HEK293 (cell line): ENCODE results near the gene PRKCA.

Experiments used
- CTCF ChIA-PET: fragments of 350-600 bp; formaldehyde crosslinking; extraction: SDS; loops from one replicate; lab custom pipeline; 2021; ENCODE audit warnings: antibody characterized with exemption; lab: Yijun Ruan, JAX
- POLR2A ChIA-PET: fragments of 300-600 bp; formaldehyde crosslinking; extraction: SDS; loops from one replicate; lab custom pipeline; 2020; ENCODE audit warnings: antibody characterized with exemption, inconsistent platforms; lab: Yijun Ruan, JAX
- H3K27ac ChIP-seq: fragments of 200-500 bp; sonication (Bioruptor generic); 2 replicates; pipeline ENCODE4 v1.5.1; 2014; ENCODE audit warnings: low read depth, low read length, control low read depth, inconsistent platforms; ENCODE audit errors: extremely low read depth
- H3K36me3 ChIP-seq, 2 experiments: fragments of 200-500 bp in 1 of 2; sonication (Bioruptor generic) in 1 of 2; 1 replicate in 1 of 2; 2 replicates in 1 of 2; pipeline ENCODE4 v1.5.1; 2014 to 2017; ENCODE audit warnings: inconsistent platforms in 2 of 2, low read length in 2 of 2; ENCODE audit not compliant: control insufficient read depth in 2 of 2, insufficient read depth in 1 of 2
- H3K4me1 ChIP-seq: fragments of 200-500 bp; sonication (Bioruptor generic); 2 replicates; pipeline ENCODE4 v1.5.1; 2014; ENCODE audit warnings: mild to moderate bottlenecking, low read length, inconsistent platforms; ENCODE audit not compliant: control insufficient read depth, insufficient read depth
- H3K4me3 ChIP-seq: 2 replicates; pipeline ENCODE4 v1.5.1; 2011; ENCODE audit warnings: low read depth, mild to moderate bottlenecking, control low read depth, low read length, moderate library complexity
- H3K9me3 ChIP-seq: fragments of 200-500 bp; sonication (Bioruptor generic); 2 replicates; pipeline ENCODE4 v1.5.1; 2014; ENCODE audit warnings: low read depth, low read length, inconsistent platforms; ENCODE audit not compliant: control insufficient read depth, insufficient read depth
- BCL11B ChIP-seq: fragments of 450-650 bp; formaldehyde crosslinking; IDR thresholded peaks from 2 replicates; pipeline ENCODE4 v1.5.1; 2016; ENCODE audit warnings: low read depth, missing biosample characterization, missing genetic modification characterization
- HOXA7 ChIP-seq: sonication (generic); formaldehyde crosslinking; IDR thresholded peaks from 2 replicates; pipeline ENCODE4 v1.8.1; 2022; ENCODE audit warnings: missing genetic modification reagents, borderline replicate concordance
- SETDB1 ChIP-seq: IDR thresholded peaks from one replicate; pipeline ENCODE4 v1.6.1; 2017; ENCODE audit warnings: mild to moderate bottlenecking, low read length, moderate library complexity, mixed read lengths; ENCODE audit not compliant: insufficient read length
- SP2 ChIP-seq: fragments of 450-650 bp; formaldehyde crosslinking; IDR thresholded peaks from 2 replicates; pipeline ENCODE4 v1.5.1; 2016; ENCODE audit warnings: missing biosample characterization, missing genetic modification characterization
- ZBTB8A ChIP-seq: fragments of 450-650 bp; formaldehyde crosslinking; IDR thresholded peaks from 2 replicates; pipeline ENCODE4 v1.5.1; 2016; ENCODE audit warnings: missing biosample characterization, missing genetic modification characterization
- ZIC2 ChIP-seq: fragments of 450-650 bp; formaldehyde crosslinking; IDR thresholded peaks from 2 replicates; pipeline ENCODE4 v1.5.1; 2016; ENCODE audit warnings: missing biosample characterization, missing genetic modification characterization
- ZNF175 ChIP-seq: fragments of 450-650 bp; formaldehyde crosslinking; IDR thresholded peaks from 2 replicates; pipeline ENCODE4 v1.5.1; 2016; ENCODE audit warnings: missing biosample characterization, missing genetic modification characterization
- ZNF555 ChIP-seq: fragments of 450-650 bp; formaldehyde crosslinking; conservative IDR thresholded peaks from 2 replicates; pipeline ENCODE4 v1.5.1; 2017; ENCODE audit warnings: missing biosample characterization, mild to moderate bottlenecking, missing genetic modification characterization, inconsistent platforms
- ZNF561 ChIP-seq: fragments of 450-650 bp; IDR thresholded peaks from 2 replicates; pipeline ENCODE4 v1.5.1; 2018; ENCODE audit warnings: missing biosample characterization, missing genetic modification characterization, borderline replicate concordance
- ZNF621 ChIP-seq: fragments of 450-650 bp; formaldehyde crosslinking; IDR thresholded peaks from 2 replicates; pipeline ENCODE4 v1.5.1; 2017; ENCODE audit warnings: missing biosample characterization, missing genetic modification characterization
- ZNF623 ChIP-seq: fragments of 450-650 bp; formaldehyde crosslinking; IDR thresholded peaks from 2 replicates; pipeline ENCODE4 v1.5.1; 2016; ENCODE audit warnings: missing biosample characterization, missing genetic modification characterization
- ZNF664 ChIP-seq: fragments of 450-650 bp; formaldehyde crosslinking; IDR thresholded peaks from 2 replicates; pipeline ENCODE4 v1.5.1; 2016; ENCODE audit warnings: missing biosample characterization, missing genetic modification characterization
- ZNF701 ChIP-seq: fragments of 450-650 bp; formaldehyde crosslinking; IDR thresholded peaks from 2 replicates; pipeline ENCODE4 v1.5.1; 2016; ENCODE audit warnings: missing biosample characterization, missing genetic modification characterization
- ZNF830 ChIP-seq: fragments of 450-650 bp; IDR thresholded peaks from 2 replicates; pipeline ENCODE4 v1.5.0; 2018; ENCODE audit warnings: missing biosample characterization, missing genetic modification characterization, low read depth, mild to moderate bottlenecking, moderate library complexity
- ZSCAN16 ChIP-seq: fragments of 450-650 bp; formaldehyde crosslinking; IDR thresholded peaks from 2 replicates; pipeline ENCODE4 v1.5.1; 2016; ENCODE audit warnings: missing biosample characterization, missing genetic modification characterization
- ZSCAN23 ChIP-seq: fragments of 450-650 bp; formaldehyde crosslinking; IDR thresholded peaks from 2 replicates; pipeline ENCODE4 v1.5.1; 2016; ENCODE audit warnings: missing biosample characterization, missing genetic modification characterization
- TF ChIP-seq, protein P1 (sequence below): fragments of 450-650 bp; formaldehyde crosslinking; IDR thresholded peaks from 2 replicates; pipeline ENCODE4 v1.5.1; 2017; ENCODE audit warnings: missing biosample characterization, missing genetic modification characterization
- TF ChIP-seq, protein P2 (sequence below): fragments of 450-650 bp; formaldehyde crosslinking; IDR thresholded peaks from 2 replicates; pipeline ENCODE4 v1.5.1; 2016; ENCODE audit warnings: missing biosample characterization, missing genetic modification characterization

PRKCA gene

DNA sequence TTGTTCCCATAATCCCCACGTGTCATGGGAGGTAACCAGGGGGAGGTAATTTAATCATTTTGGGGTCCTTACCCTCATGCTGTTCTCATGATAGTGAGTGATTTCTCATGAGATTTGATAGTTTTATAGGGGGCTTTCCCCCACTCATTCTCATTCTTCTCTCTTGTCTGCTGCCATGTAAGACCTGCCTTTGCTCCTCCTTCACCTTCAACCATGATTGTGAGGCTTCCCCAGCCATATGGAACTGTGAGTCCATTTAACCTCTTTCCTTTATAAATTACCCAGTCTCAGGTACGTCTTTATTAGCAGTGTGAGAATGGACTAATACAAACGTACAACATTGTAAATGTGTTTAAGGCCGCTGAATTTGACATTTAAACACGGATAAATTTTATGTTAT, 37.7 kb upstream of the PRKCA start:
- Histone ChIP-seq H3K4me3 (no peak overlapping the region), H3K9me3 (no peaks in the 10 kb centered on the region), H3K36me3 (no peaks in the 10 kb centered on the region), H3K27ac (no peak overlapping the region), H3K4me1 (no peaks in the 10 kb centered on the region; the same call in 1 of the 2 replicates)
- peak; percentile 68 for TF ChIP-seq SETDB1
- no peak for TF ChIP-seq ZNF621 (tag by site-specific recombination)
- POLR2A ChIA-PET = no interaction called here
- CTCF ChIA-PET = interaction anchor here (3.2 kb wide), 1 partner anchor 9 kb away, joined by 18 read pairs; no protein-coding TSS in a partner anchor

DNA sequence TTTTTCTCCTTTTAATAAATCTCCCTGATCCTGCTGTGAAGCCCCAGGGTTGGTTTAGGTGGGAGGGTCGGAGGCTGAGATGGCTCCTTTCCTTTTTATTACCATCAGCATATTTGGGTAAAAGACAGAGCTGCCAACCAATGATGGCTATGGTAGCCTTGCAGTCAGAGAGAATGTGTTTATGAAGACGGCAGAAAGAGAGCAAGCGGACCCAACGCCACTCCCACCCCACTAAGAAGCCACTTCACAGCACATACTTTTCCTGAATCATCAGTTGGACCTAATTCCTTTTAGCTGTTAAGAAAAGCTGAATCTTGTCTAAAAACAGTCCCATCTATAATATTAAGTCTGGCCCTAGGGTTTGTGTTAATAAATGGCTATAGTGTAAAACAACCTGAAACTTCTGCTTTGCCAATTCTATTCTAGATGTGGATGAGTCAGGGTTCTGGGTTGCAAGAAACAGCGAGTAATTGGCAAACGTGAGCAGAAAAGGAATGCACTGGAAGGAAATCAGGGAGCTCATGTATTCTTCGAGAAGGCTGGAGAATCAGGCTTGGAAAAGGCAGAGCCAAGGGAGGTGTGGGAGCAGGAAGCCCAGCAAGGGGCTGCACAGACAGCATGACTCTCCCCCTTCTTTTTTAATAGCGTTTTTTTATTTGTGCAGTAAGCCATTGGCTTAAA, 34.0 kb upstream of the PRKCA start:
- Histone ChIP-seq H3K4me3 (no peak overlapping the region), H3K4me1 (peaks cover 4% of the 10 kb centered on the region), H3K36me3 (no peaks in the 10 kb centered on the region), H3K9me3 (no peaks in the 10 kb centered on the region; the same call in 1 of the 2 replicates), H3K27ac (no peak overlapping the region)
- POLR2A ChIA-PET = no interaction called here
- no peak for TF ChIP-seq ZNF561 (tag by site-specific recombination)
- TF ChIP-seq ZNF830 (tag by site-specific recombination) = no peak
- TF ChIP-seq, protein P1, sequence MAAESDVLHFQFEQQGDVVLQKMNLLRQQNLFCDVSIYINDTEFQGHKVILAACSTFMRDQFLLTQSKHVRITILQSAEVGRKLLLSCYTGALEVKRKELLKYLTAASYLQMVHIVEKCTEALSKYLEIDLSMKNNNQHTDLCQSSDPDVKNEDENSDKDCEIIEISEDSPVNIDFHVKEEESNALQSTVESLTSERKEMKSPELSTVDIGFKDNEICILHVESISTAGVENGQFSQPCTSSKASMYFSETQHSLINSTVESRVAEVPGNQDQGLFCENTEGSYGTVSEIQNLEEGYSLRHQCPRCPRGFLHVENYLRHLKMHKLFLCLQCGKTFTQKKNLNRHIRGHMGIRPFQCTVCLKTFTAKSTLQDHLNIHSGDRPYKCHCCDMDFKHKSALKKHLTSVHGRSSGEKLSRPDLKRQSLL (tag by site-specific recombination) = no peak
- TF ChIP-seq ZSCAN23 (tag by site-specific recombination) = no peak
- no peak for TF ChIP-seq SP2 (tag by site-specific recombination)
- no peak for TF ChIP-seq ZNF555 (tag by site-specific recombination)
- TF ChIP-seq ZNF175 = no peak
- no peak for TF ChIP-seq BCL11B (tag by site-specific recombination)
- no peak for TF ChIP-seq ZIC2
- no peak for TF ChIP-seq HOXA7 (CRISPR knock-in tag)
- TF ChIP-seq, protein P2, sequence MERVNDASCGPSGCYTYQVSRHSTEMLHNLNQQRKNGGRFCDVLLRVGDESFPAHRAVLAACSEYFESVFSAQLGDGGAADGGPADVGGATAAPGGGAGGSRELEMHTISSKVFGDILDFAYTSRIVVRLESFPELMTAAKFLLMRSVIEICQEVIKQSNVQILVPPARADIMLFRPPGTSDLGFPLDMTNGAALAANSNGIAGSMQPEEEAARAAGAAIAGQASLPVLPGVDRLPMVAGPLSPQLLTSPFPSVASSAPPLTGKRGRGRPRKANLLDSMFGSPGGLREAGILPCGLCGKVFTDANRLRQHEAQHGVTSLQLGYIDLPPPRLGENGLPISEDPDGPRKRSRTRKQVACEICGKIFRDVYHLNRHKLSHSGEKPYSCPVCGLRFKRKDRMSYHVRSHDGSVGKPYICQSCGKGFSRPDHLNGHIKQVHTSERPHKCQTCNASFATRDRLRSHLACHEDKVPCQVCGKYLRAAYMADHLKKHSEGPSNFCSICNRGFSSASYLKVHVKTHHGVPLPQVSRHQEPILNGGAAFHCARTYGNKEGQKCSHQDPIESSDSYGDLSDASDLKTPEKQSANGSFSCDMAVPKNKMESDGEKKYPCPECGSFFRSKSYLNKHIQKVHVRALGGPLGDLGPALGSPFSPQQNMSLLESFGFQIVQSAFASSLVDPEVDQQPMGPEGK = no peak
- TF ChIP-seq ZNF701 (tag by site-specific recombination) = no peak
- TF ChIP-seq ZBTB8A (tag by site-specific recombination) = no peak
- TF ChIP-seq ZNF623 (tag by site-specific recombination) = no peak
- CTCF ChIA-PET = no interaction called here

DNA sequence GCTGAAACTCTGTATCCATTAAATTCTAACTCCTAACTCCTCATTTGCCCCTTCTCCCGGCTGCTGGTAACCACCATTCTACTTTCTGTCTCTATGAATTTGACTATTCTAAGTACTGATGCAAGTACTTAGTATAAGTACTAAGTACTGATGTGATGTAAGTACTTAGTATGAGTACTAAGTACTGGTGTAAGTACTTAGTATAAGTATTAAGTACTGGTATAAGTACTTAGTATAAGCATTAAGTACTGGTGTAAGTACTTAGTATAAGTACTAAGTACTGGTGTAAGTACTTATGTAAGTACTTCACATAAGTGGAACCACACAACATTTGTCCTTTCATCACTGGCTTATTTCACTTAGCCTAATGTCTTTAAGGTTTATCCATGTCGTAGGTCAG, 32.3 kb upstream of the PRKCA start:
- ChIA-PET CTCF (no interaction called here), POLR2A (no interaction called here)
- peaks cover 4% of the 10 kb centered on the region for H3K4me1 ChIP-seq
- H3K27ac ChIP-seq = no peak overlapping the region
- no peaks in the 10 kb centered on the region; the same call in 1 of the 2 replicates for H3K9me3 ChIP-seq
- H3K36me3 ChIP-seq = no peaks in the 10 kb centered on the region
- no peak overlapping the region for H3K4me3 ChIP-seq
- no peak for TF ChIP-seq ZNF664
- TF ChIP-seq ZSCAN16 = 0 out of 2 replicates have a peak, but pooled peaks have one; percentile 21
- TF ChIP-seq, all 188 proteins: peak for 1
